ENCODE measurements around the gene CDKN1A.

CDKN1A gene

DNA sequence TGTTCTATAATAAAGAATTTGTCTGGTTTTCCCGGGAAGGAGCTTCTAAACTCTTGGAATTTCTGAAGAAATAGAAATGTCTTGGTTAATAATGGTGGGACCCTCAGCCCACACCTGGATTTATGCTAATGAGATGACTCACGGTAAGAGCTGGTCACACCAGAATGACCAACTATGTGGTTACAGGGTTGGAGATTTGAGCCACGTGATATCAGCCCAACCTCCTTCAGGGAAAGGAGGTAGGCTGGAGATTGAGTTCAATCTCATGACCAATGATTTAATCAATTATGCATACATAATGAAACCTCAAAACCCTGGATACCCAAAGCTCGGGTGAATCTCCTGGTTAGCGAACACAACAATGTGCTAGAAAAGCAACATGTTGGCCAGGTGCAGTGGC lies 22.1 kb upstream of the CDKN1A start:
- no peak for DNase-seq (ENCODE audit: low read depth in 1 of 2, low spot score in 1 of 2)

DNA sequence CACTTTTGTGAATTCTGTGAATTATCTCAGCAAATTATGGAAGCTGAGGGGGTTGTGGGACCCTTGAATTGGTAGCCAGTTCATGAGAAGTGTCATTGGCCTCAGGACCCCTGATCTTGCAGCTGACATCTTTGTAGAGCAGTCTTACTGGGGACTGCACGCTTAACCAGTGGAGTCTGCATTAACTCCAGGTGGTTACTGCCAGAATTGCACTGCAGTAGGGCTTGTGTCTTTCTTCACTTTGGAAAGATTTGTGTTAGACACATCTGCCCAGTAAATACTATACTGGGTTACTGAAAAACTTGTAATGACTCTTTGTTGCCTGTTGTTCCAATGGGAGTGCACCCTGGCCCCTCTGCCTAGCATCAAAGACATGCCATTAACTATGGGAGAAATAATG lies 21.2 kb upstream of the CDKN1A start:
- no peak for DNase-seq (ENCODE audit: low read depth in 1 of 2, low spot score in 1 of 2)
- Histone ChIP-seq H3K4me3 (replicated peaks; ENCODE audit: insufficient read depth, low read length) (no peak overlapping the region), H3K27ac (replicated peaks) (no peak overlapping the region), H3K27me3 (ENCODE audit: insufficient read depth, poor library complexity, severe bottlenecking) (no peaks in the 10 kb centered on the region)
- TF ChIP-seq GABPA (IDR thresholded peaks at IDR 0.05; ENCODE audit: low read depth) (no peak), POLR2AphosphoS5 (IDR thresholded peaks at IDR 0.05; ENCODE audit: low read depth) (no peak), SPI1 (IDR thresholded peaks at IDR 0.05; ENCODE audit: borderline replicate concordance, low read depth) (no peak)
- TF ChIP-seq, protein P1, sequence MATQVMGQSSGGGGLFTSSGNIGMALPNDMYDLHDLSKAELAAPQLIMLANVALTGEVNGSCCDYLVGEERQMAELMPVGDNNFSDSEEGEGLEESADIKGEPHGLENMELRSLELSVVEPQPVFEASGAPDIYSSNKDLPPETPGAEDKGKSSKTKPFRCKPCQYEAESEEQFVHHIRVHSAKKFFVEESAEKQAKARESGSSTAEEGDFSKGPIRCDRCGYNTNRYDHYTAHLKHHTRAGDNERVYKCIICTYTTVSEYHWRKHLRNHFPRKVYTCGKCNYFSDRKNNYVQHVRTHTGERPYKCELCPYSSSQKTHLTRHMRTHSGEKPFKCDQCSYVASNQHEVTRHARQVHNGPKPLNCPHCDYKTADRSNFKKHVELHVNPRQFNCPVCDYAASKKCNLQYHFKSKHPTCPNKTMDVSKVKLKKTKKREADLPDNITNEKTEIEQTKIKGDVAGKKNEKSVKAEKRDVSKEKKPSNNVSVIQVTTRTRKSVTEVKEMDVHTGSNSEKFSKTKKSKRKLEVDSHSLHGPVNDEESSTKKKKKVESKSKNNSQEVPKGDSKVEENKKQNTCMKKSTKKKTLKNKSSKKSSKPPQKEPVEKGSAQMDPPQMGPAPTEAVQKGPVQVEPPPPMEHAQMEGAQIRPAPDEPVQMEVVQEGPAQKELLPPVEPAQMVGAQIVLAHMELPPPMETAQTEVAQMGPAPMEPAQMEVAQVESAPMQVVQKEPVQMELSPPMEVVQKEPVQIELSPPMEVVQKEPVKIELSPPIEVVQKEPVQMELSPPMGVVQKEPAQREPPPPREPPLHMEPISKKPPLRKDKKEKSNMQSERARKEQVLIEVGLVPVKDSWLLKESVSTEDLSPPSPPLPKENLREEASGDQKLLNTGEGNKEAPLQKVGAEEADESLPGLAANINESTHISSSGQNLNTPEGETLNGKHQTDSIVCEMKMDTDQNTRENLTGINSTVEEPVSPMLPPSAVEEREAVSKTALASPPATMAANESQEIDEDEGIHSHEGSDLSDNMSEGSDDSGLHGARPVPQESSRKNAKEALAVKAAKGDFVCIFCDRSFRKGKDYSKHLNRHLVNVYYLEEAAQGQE (IDR thresholded peaks at IDR 0.05; ENCODE audit: insufficient replicate concordance, low read depth) = no peak
- TF ChIP-seq, protein P2, sequence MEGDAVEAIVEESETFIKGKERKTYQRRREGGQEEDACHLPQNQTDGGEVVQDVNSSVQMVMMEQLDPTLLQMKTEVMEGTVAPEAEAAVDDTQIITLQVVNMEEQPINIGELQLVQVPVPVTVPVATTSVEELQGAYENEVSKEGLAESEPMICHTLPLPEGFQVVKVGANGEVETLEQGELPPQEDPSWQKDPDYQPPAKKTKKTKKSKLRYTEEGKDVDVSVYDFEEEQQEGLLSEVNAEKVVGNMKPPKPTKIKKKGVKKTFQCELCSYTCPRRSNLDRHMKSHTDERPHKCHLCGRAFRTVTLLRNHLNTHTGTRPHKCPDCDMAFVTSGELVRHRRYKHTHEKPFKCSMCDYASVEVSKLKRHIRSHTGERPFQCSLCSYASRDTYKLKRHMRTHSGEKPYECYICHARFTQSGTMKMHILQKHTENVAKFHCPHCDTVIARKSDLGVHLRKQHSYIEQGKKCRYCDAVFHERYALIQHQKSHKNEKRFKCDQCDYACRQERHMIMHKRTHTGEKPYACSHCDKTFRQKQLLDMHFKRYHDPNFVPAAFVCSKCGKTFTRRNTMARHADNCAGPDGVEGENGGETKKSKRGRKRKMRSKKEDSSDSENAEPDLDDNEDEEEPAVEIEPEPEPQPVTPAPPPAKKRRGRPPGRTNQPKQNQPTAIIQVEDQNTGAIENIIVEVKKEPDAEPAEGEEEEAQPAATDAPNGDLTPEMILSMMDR (IDR thresholded peaks at IDR 0.05; ENCODE audit: insufficient read depth, low read length) = no peak

More for the DNA sequence above, 22.1 kb upstream of the CDKN1A start:
- Histone ChIP-seq H3K27ac (replicated peaks) (no peak overlapping the region), H3K4me3 (replicated peaks; ENCODE audit: insufficient read depth, low read length) (no peak overlapping the region), H3K27me3 (ENCODE audit: insufficient read depth, poor library complexity, severe bottlenecking) (no peaks in the 10 kb centered on the region)
- TF ChIP-seq, protein P1 (IDR thresholded peaks at IDR 0.05; ENCODE audit: insufficient replicate concordance, low read depth) = no peak
- TF ChIP-seq SPI1 (IDR thresholded peaks at IDR 0.05; ENCODE audit: borderline replicate concordance, low read depth) (no peak), POLR2AphosphoS5 (IDR thresholded peaks at IDR 0.05; ENCODE audit: low read depth) (no peak), GABPA (IDR thresholded peaks at IDR 0.05; ENCODE audit: low read depth) (no peak)
- TF ChIP-seq, protein P2 (IDR thresholded peaks at IDR 0.05; ENCODE audit: insufficient read depth, low read length) = no peak

DNA sequence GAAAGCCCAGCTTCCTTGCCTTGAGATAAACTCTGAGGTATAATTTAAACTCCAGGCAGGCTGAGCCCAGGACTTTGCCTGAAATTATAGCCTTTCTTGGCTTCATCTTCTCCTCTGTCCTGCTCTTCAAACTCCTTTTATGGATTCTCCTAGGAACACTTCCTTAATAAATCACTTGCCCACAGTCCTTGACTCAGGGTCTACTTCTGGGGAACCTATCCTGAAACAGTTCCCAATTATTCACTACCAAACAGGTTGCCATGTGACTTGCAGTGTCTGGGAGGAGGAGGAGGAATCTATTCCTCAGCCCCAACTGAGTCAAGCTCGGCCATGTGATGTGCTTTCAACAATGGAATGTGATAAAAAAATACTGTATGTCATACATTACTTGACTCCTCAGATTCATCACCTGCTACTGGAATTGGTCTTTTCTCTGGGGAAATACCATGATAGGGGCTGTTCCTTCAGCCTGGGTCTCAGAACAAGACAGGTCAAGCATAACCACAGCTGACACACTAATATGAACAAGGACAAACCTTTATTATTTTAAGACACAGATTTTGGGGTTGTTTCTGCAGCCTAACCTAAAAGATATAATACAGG lies 20.5 kb upstream of the CDKN1A start:
- Histone ChIP-seq H3K4me3 (replicated peaks; ENCODE audit: insufficient read depth, low read length) (no peak overlapping the region), H3K27ac (replicated peaks) (no peak overlapping the region), H3K27me3 (ENCODE audit: insufficient read depth, poor library complexity, severe bottlenecking) (no peaks in the 10 kb centered on the region)
- TF ChIP-seq SPI1 (IDR thresholded peaks at IDR 0.05; ENCODE audit: borderline replicate concordance, low read depth) = no peak
- TF ChIP-seq POLR2AphosphoS5 (IDR thresholded peaks at IDR 0.05; ENCODE audit: low read depth) = no peak
- TF ChIP-seq, protein P2 (IDR thresholded peaks at IDR 0.05; ENCODE audit: insufficient read depth, low read length) = no peak
- DNase-seq (ENCODE audit: low read depth in 1 of 2, low spot score in 1 of 2) = no peak

DNA sequence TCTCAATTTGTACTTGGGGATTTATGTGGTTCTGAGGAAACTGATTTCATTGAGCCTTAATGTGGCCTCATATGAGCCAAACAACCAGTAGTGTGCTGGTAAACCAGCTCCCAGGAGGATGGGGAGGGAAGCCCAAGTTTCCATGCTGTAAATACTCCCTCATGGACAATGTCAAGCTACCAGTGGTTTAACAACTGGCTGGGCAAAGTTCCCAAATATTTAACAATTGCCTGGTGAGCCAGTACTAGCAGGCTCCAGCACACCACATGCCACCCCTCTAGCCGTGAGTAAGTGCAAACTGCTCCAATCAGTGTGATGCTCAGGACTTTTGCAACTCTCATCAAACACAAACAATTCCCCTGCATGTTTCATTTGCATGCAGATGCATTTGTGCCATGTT lies 19.2 kb upstream of the CDKN1A start:
- DNase-seq (ENCODE audit: low read depth in 1 of 2, low spot score in 1 of 2) = no peak
- no peaks in the 10 kb centered on the region for H3K27me3 ChIP-seq (ENCODE audit: insufficient read depth, poor library complexity, severe bottlenecking)

More for the DNA sequence above, 19.2 kb upstream of the CDKN1A start:
- TF ChIP-seq SPI1 (IDR thresholded peaks at IDR 0.05; ENCODE audit: borderline replicate concordance, low read depth) = no peak
- TF ChIP-seq POLR2AphosphoS5 (IDR thresholded peaks at IDR 0.05; ENCODE audit: low read depth) = no peak
- TF ChIP-seq, protein P2 (IDR thresholded peaks at IDR 0.05; ENCODE audit: insufficient read depth, low read length) = no peak
- no peak for TF ChIP-seq GABPA (IDR thresholded peaks at IDR 0.05; ENCODE audit: low read depth)
- TF ChIP-seq, protein P1 (IDR thresholded peaks at IDR 0.05; ENCODE audit: insufficient replicate concordance, low read depth) = no peak
- Histone ChIP-seq H3K27ac (replicated peaks) (no peak overlapping the region), H3K4me3 (replicated peaks; ENCODE audit: insufficient read depth, low read length) (no peak overlapping the region)
